Activated CD4-positive, alpha-beta T cell treated with anti-CD3 and anti-CD28 coated beads, Interleukin-2, amount 50 U/mL, for 48 hours (primary cell): ENCODE results near the gene C22orf23.

Source experiments
- DNase-seq, 2 experiments: peaks; one replicate each; pipeline ENCODE4 v3.0.0-alpha.2; 2020

Gene C22orf23

DNA sequence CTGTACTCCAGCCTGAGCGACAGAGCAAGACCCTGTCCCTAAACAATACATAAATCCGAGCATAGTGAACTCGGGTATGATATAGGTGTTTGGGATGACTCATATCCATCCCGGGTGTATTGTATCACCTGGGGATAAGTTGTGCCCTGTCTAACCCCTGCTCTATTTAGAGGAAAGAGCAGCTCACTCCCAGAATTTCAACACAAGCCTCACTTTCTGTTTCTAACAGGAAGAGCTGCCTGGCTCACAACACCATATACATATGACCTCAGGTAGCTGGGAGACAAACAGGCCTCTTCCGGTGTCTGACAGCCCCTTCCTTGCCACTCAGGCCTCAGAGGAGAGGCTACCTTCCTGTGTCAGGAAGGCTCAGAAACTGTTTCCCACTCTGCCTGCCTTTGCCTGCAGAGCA lies 57.2 kb downstream of the C22orf23 start:
- DNase-seq = peak; percentile 25 to 30

DNA sequence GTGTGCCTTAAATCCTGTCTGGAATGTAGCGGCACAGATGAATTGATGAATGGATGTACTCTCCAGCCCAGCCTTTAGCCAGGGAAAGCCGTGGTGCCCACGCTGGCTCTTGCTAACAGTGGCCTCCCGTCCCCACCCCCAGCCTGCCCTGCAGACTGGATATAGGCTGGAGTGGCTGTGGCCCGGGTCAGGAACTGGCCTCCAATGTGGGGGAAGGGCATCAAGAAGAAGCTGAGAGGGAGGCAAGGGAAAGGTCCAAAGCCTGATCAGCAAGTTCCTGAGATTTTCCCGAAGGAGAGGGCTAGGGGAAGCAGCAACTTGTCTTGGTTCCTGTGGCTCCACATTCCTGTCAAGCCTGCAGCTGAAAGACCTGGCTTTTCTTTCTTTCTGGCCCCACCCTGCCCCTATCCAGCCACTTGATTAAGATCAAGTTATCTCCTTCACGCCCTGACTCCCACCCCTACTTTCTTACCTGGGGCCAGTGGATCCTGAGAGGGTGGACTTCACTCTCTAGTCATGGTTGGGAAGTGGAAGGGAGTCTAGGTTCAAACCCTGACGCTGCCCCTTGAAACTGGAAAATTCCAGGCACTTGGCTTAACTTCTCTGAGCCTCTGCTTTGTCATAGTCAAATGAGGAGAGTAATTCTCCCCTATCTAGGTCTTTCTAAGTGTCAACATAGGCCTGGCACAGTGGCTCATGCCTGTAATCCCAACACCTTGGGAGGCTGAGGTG lies 58.3 kb downstream of the C22orf23 start:
- DNase-seq = no peak

GRCh38 chr22:37893583-37893983 lies 59.8 kb downstream of the C22orf23 start:
- DNase-seq = no peak
